ENCODE measurements around the gene NREP.

The NREP gene

GRCh38 chr5:111726986-111727385 is 30.0 kb downstream of the NREP start:
- no peak for TF ChIP-seq ZBTB7A (IDR thresholded peaks at IDR 0.05; ENCODE audit: low read depth)
- TF ChIP-seq TCF12 (IDR thresholded peaks at IDR 0.05; ENCODE audit: low read depth): no peak
- no peak for TF ChIP-seq MAX (IDR thresholded peaks at IDR 0.05)
- TF ChIP-seq REST (IDR thresholded peaks at IDR 0.05; ENCODE audit: low read depth): no peak
- TF ChIP-seq NFIC (IDR thresholded peaks at IDR 0.05): no peak
- no peak for TF ChIP-seq CEBPB (IDR thresholded peaks at IDR 0.05)
- TF ChIP-seq CREB1 (IDR thresholded peaks at IDR 0.05; ENCODE audit: low read depth): no peak
- TF ChIP-seq FOXM1 (IDR thresholded peaks at IDR 0.05; ENCODE audit: borderline replicate concordance, low read depth): no peak
- TF ChIP-seq EGR1 (IDR thresholded peaks at IDR 0.05): no peak
- no peak for TF ChIP-seq RAD21 (IDR thresholded peaks at IDR 0.05; ENCODE audit: low read depth)
- no peak for TF ChIP-seq USF1 (IDR thresholded peaks at IDR 0.05)
- no peak for TF ChIP-seq TEAD4 (IDR thresholded peaks at IDR 0.05)
- TF ChIP-seq TAF1 (IDR thresholded peaks at IDR 0.05; ENCODE audit: low read depth): no peak
- no peak for TF ChIP-seq YY1 (IDR thresholded peaks at IDR 0.05; ENCODE audit: low read depth)
- TF ChIP-seq EP300 (IDR thresholded peaks at IDR 0.05; ENCODE audit: borderline replicate concordance): no peak

- no peak for TF ChIP-seq REST (IDR thresholded peaks at IDR 0.05; ENCODE audit: low read depth)
- TF ChIP-seq TAF1 (IDR thresholded peaks at IDR 0.05; ENCODE audit: low read depth): no peak
- TF ChIP-seq ZBTB7A (IDR thresholded peaks at IDR 0.05; ENCODE audit: low read depth): no peak
- no peak for TF ChIP-seq FOXM1 (IDR thresholded peaks at IDR 0.05; ENCODE audit: borderline replicate concordance, low read depth)
- no peak for TF ChIP-seq YY1 (IDR thresholded peaks at IDR 0.05; ENCODE audit: low read depth)
- TF ChIP-seq TEAD4 (IDR thresholded peaks at IDR 0.05): no peak
- TF ChIP-seq TCF12 (IDR thresholded peaks at IDR 0.05; ENCODE audit: low read depth): no peak
- TF ChIP-seq RAD21 (IDR thresholded peaks at IDR 0.05; ENCODE audit: low read depth): no peak
- TF ChIP-seq MAX (IDR thresholded peaks at IDR 0.05): no peak
- no peak for TF ChIP-seq CREB1 (IDR thresholded peaks at IDR 0.05; ENCODE audit: low read depth)
- TF ChIP-seq EGR1 (IDR thresholded peaks at IDR 0.05): no peak
- no peak for TF ChIP-seq CEBPB (IDR thresholded peaks at IDR 0.05)
- no peak for TF ChIP-seq NFIC (IDR thresholded peaks at IDR 0.05)
Measured at GRCh38 chr5:111722140-111722539, 34.9 kb downstream of the NREP start.

- no peak for TF ChIP-seq ZBTB7A (IDR thresholded peaks at IDR 0.05; ENCODE audit: low read depth)
- no peak for TF ChIP-seq REST (IDR thresholded peaks at IDR 0.05; ENCODE audit: low read depth)
- no peak for TF ChIP-seq TEAD4 (IDR thresholded peaks at IDR 0.05)
- TF ChIP-seq CREB1 (IDR thresholded peaks at IDR 0.05; ENCODE audit: low read depth): no peak
- no peak for TF ChIP-seq YY1 (IDR thresholded peaks at IDR 0.05; ENCODE audit: low read depth)
- TF ChIP-seq RAD21 (IDR thresholded peaks at IDR 0.05; ENCODE audit: low read depth): no peak
- no peak for TF ChIP-seq TCF12 (IDR thresholded peaks at IDR 0.05; ENCODE audit: low read depth)
Measured at GRCh38 chr5:111720333-111720890, 36.6 kb downstream of the NREP start.

GRCh38 chr5:111719773-111720172 is 37.2 kb downstream of the NREP start:
- TF ChIP-seq EGR1 (IDR thresholded peaks at IDR 0.05) (no peak), TEAD4 (IDR thresholded peaks at IDR 0.05) (no peak), TCF12 (IDR thresholded peaks at IDR 0.05; ENCODE audit: low read depth) (no peak), TAF1 (IDR thresholded peaks at IDR 0.05; ENCODE audit: low read depth) (no peak), EP300 (IDR thresholded peaks at IDR 0.05; ENCODE audit: borderline replicate concordance) (no peak), REST (IDR thresholded peaks at IDR 0.05; ENCODE audit: low read depth) (no peak), CEBPB (IDR thresholded peaks at IDR 0.05) (no peak)

Measured in Ishikawa (cell line).